GM21528 (cell line): ENCODE data around the gene RNF166.

ENCODE experiments used
- ATAC-seq: cut with Tn5 transposase; IDR thresholded peaks from one replicate; pipeline ENCODE4 v1.9.1; 2021; ENCODE audit warnings: mild to moderate bottlenecking, moderate library complexity; ENCODE audit not compliant: unreplicated experiment, low FRiP score

The RNF166 gene

GRCh38 chr16:88712362-88712979, 6.3 kb upstream of the RNF166 start:
- ATAC-seq = no peak

DNA sequence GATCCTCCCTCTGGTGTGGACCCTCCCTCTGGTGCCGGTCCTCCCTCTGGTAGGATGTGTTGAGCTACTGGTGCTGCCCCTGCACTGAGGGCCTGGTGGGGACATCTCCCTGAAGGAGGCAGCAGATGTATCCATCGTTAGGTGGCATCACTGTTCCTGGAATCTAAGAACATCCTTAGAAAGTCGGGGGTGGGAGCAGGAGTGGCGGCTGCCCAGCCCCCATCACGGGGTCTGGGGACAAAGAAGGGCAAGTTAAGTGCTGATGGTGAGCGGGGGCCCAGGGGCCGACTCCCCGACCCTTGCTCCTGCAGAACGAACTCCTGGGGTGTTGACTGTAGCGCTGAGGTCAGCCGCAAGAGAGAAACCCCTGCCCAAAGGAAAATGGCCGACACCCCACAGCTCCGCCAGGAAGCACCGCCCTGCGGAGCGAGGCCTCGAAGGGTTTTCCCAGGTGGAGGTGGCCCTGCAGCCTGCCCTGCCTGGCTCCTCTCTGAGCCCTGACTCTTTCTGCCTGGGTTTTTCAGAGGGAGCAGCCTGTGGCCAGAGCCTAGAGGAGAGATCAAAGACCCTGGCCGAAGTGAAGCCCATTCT, 5.6 kb upstream of the RNF166 start:
- ATAC-seq = no peak

GRCh38 chr16:88710556-88710955, 4.3 kb upstream of the RNF166 start:
- ATAC-seq = no peak

GRCh38 chr16:88706965-88707826, 988 bp upstream of the RNF166 start:
- no peak for ATAC-seq

GRCh38 chr16:88705801-88706228, 393 bp downstream of the RNF166 start:
- peak; percentile 9 for ATAC-seq

DNA sequence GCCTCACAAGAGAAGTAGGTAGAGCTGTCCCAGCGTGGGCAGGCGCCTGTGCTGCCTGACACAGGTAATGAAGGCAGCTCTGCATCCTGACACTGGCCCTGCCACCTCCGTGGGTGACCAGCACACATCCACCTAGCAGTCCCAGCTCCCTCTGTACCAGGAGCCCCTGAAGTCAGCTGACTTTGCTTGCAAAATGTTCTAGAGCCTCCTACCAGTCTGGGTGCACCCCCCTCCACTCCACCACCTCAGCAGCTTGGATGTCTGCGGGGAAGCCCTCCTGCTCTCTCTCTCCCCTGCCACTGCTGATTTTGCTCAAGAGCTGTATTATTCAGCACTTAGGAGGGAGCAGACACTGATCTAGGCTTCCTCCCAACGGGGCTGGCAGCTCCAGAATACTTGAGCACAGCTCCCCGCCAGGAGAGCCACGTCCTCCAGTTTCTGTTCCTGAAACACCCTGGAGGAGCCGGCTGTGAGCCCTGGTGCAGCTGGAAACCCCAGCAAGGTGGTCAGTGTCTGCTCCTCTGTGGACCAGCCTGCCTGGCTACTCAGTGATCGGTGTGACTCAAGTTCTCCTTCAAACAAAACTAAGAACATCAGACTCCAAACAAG, 1.0 kb downstream of the RNF166 start:
- no peak for ATAC-seq

GRCh38 chr16:88703486-88704309, 2.5 kb downstream of the RNF166 start:
- ATAC-seq = no peak

- ATAC-seq = no peak
Measured at GRCh38 chr16:88702371-88703210, 3.6 kb downstream of the RNF166 start.

DNA sequence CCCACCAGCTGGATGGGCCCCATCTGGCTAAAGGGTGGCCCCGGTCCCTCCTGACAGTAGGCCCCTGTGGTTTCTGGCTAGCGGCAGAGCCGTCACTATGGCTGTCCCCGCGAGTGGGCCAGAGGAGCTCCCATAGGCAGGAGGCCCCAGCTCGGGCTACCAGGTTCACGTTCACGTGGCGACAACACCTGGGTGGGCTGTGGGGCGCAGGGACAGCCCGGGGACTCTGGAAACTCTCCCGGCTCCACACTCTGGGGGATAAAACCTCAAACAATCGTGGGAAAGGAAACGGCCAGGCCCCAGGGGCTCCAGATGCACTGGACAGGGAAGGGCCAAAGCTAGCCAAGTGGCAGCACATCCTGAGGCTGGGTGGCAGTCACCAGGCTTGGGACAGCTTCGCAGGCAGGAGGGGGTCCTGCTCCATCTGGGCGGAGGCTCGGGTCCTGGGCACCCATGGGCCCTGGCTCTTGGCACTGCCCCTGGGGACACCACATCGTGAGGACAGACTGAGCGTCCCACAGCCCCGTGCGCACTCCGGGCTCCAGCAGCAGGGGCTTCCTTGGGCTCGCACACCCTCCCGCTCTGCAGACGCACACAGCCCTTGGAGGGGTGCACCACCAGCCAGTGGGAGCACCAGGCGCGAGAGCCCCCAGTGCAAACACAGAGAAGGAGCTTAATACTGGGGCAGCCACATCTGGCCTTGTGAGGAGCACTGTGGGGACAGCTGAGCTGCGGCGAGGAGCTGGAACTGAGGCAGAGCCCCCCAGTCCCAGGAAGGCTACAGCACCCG, 4.4 kb downstream of the RNF166 start:
- no peak for ATAC-seq

- peak; percentile 52 for ATAC-seq
Measured at GRCh38 chr16:88700636-88701482, 5.3 kb downstream of the RNF166 start.

DNA sequence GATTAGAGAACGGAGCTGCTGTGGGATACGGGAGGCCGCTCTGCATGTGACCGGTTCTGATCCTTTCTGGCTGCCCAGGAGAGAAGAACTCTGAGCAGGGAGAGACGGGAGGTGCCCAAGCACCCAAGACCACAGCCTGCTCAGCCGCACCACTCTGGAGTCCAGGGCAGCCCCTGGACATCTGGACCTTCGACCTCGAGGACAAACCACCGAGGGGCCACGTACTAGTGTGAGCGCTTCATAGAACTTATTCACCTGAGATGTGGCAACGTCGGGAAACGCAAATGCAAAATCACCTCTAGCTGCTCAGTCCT, 5.9 kb downstream of the RNF166 start:
- ATAC-seq = no peak

GRCh38 chr16:88699180-88699579, 7.0 kb downstream of the RNF166 start:
- ATAC-seq = no peak

GRCh38 chr16:88698646-88699045, 7.6 kb downstream of the RNF166 start:
- ATAC-seq = no peak

- no peak for ATAC-seq
Measured at GRCh38 chr16:88697831-88698615, 8.2 kb downstream of the RNF166 start.

GRCh38 chr16:88697116-88697830, 8.9 kb downstream of the RNF166 start:
- ATAC-seq = no peak

DNA sequence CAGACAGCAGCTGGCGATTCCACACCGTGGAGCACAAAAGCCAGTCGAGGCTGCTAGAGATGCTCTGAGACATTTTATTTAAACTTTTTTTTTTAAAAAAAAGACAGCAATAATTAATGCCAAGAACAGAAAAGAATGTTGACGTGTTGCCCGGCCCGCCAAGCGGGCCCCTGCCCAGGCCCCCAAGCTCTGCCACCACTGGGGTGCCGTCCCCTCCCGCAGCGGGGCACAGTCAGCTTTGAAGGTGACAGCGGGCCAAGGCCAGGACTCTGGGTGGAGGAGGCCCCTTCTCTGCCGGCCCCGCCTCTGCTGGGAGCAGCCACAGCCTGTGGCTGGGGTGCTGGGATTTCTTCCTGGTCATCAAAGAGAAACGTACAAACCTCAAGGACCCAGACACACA, 9.8 kb downstream of the RNF166 start:
- no peak for ATAC-seq

- ATAC-seq = no peak
Measured at GRCh38 chr16:88695753-88696152, 10.5 kb downstream of the RNF166 start.
